ENCODE results near the gene CATSPERD.
"Not testable (repeated sequence)": the region's sequence is repeated elsewhere in the genome, so short reads cannot be mapped to it uniquely, and the experiment has no call there.

The CATSPERD gene

DNA sequence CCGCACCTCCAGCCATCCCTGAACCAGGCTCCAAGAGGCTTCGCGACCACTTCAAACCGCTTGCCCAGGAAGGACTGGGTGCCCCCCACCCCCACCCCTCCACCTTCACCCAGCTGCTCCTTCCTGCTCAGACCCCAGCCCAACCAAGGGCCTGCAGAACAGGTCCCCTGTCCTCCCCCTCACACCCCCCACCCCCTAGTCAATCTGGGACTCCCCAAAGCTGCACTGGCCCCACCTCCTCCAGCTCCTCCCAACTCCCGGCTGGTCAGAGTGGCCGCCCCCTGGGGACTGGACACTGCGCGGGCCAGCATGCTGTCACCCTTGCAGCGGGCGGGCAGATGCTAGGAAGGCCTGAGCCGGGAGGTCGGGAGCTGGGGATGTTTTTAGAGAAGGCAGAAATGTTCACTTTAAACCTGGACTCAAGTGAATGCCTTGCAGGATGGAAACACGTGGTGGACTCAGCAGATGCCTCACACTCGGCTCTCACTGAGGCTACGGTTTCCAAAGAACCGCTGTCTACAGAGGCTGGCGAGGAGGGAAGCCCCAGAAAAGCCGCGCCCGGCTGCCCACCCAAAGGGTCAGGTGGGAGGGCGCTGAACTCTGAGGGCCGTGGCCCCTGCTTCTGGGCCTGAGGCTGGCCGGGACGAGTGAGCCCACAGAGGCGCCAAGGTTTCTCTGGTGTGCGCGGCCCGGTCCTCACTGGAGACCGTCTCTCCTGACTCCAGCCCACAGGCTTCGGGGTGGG lies 22.4 kb upstream of the CATSPERD start:
- DNase-seq (ENCODE audit: low read depth in 3 of 3, low spot score in 1 of 3): no peak

DNA sequence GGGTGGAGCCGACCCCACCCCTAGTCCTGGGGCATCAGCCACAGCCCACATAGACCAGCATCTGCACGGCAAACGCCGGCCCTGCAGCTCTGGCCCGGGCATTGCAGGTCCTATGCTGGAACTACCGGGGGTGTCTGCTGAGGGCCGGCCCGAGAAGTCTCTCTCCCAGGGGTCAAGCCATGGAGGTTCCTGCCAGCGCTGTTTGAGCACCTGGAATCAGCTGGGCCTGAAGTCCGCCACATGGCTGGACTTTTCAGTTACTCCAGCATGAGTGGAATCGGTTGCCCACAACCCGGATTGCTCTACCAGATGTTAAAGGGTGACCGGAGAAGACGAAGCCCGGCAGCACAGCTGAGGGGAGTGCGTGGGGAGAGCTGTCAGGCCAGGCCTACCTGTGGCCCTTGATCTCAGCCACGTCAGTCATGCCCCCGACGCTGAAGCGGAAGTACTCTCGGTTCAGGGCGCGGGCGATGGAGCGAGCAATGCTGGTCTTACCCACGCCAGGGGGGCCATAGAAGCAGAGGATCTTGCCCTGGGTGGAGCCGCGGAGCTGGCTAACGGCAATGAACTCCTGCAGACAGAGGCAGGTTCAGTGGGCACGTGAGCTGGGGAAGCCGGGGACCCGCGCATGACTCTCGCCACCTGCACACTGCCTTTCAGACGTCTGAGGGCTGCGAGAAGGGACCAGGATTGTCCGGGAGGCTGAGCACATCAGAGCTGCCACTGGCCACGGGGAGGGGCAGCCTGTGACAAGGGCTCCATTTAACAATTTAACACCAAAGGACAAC lies 21.6 kb upstream of the CATSPERD start:
- no peak for DNase-seq (ENCODE audit: low read depth in 3 of 3, low spot score in 1 of 3)

DNA sequence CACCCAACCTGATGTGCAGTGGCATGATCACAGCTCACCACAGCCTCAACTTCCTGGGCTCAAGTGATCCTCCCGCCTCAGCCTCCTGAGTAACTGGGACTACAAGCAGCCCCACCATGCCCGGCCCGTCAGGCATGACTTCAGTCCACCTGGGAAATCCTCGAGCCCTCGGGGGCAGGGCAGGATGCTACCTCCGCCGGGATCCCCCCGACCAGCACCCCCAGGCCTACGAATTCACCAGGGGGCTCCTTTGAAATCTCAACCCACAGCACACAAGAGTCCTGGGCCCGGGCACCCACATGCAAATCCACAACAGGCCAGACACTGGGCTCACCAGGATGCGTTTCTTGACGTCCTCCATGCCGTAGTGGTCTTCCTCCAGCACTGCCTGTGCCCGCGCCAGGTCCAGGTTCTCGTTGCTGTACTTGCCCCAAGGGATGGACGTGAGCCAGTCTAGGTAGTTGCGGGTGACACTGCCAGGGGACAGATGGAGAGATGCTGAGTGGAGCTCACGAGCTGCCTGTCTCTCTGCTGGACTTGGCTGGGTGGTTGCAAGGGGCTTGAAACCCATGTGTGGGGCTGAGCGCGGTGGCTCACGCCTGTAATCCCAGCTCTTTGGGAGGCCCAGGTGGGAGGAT lies 19.9 kb upstream of the CATSPERD start:
- DNase-seq (ENCODE audit: low read depth in 3 of 3, low spot score in 1 of 3): no peak

DNA sequence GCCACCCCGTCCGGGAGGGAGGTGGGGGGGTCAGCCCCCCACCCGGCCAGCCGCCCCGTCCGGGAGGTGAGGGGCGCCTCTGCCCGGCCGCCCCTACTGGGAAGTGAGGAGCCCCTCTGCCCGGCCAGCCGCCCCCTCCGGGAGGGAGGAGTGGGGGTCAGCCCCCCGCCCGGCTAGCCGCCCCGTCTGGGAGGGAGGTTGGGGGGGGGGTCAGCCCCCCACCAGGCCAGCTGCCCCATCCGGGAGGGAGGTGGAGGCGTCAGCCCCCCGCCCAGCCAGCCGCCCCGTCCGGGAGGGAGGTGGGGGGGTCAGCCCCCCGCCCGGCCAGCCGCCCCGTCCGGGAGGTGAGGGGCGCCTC lies 18.4 kb upstream of the CATSPERD start:
- DNase-seq (ENCODE audit: low read depth in 3 of 3, low spot score in 1 of 3): not testable (repeated sequence)

DNA sequence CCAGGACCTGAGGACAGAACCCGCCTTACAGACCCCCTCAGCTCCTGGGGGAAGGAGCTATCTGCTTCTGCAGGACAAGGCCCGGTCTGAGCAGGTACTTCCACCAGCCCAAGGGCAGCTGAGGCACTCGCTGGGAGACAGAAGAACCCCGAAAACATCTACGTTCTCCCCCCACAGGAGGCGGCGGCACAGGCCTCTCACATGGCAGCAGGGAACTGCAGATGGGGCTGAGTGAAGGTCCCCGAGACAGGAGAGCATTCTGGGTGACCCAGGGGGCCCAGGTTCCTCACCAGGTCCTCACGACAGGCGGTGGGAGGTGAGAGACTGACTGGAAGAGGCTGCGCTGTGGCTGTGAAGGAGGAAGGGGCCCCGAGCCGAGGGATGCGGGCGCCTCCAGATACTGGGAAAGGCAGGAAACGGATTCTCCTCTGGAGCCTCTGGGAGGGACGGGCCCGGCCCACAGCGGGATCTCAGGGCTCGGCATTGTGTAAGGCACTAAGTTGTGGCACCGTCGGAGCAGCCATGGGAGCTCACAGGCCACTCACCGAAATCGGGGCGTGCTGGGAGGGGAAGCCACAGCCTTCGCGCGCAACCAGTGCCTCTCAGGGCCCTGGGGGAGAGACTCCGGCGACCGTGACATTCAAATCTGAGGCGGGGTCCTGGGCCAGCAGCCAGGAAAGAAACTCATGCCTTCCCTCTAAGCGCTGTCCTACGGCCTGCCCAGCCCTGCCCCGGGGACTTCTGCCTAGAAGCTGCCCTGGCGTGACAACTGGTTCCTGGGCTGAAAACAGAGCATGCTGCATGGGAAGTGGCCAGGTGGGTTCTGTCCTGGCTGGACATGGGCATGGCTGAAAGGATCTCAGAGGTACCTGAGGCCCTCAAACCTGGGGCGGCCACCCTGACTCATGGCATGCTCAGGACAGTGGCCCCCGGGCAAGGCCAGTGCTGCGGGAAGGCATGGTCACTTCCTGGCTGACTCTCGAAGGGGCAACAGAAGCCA lies 16.3 kb upstream of the CATSPERD start:
- no peak for DNase-seq (ENCODE audit: low read depth in 3 of 3, low spot score in 1 of 3)

DNA sequence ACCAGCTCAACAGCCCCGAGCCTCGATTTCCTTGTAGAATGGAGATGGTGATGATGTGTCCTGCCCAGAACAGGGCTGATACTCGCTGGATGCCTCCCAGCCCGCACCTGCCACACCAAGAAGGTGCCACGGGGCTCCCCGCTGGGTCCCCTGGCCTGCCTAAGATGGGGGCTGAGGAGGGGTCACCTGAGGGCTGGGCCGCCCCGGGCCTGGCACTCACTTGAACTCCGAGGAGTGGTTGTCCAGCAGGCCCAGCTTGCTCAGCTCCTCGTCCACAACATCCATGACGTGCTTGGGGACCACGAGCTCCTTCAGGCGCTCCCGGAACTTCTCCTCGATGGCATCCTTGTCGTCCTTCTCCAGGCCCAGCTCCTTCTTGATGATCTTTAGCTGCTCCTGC lies 14.9 kb upstream of the CATSPERD start:
- DNase-seq (ENCODE audit: low read depth in 3 of 3, low spot score in 1 of 3): no peak

DNA sequence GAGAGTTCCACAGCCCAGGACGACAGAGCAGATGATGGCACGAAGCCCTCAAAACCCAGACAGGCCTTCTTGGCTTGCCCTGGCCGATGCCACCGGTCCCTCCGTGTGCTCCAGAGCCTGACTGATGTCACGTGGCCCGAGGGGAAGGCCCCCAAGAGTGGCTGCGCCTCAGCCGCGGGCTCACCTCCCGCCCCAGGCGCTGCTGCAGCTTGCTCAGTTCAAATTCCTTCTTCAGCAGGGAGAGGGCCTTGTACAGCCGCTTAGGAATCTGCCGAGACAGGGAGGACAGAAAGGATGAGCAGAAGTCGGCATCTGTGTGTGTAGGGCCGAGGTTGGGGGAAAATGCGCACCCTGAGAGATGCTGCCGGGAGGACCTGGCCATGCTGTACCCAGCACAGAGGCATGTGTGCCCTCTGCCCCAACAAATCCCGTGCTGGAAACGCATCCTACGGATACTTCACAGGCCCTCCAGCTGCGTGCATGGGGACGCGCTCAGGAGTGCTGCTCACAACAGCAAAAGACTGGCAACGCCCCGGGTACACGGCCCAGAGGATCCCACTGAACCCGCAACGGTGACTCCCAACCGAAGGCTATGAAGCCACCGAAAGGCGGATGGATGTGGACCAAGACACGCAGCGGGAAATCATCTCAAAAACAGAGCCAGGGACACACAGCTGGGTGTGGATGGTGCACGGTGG lies 13.4 kb upstream of the CATSPERD start:
- no peak for DNase-seq (ENCODE audit: low read depth in 3 of 3, low spot score in 1 of 3)

DNA sequence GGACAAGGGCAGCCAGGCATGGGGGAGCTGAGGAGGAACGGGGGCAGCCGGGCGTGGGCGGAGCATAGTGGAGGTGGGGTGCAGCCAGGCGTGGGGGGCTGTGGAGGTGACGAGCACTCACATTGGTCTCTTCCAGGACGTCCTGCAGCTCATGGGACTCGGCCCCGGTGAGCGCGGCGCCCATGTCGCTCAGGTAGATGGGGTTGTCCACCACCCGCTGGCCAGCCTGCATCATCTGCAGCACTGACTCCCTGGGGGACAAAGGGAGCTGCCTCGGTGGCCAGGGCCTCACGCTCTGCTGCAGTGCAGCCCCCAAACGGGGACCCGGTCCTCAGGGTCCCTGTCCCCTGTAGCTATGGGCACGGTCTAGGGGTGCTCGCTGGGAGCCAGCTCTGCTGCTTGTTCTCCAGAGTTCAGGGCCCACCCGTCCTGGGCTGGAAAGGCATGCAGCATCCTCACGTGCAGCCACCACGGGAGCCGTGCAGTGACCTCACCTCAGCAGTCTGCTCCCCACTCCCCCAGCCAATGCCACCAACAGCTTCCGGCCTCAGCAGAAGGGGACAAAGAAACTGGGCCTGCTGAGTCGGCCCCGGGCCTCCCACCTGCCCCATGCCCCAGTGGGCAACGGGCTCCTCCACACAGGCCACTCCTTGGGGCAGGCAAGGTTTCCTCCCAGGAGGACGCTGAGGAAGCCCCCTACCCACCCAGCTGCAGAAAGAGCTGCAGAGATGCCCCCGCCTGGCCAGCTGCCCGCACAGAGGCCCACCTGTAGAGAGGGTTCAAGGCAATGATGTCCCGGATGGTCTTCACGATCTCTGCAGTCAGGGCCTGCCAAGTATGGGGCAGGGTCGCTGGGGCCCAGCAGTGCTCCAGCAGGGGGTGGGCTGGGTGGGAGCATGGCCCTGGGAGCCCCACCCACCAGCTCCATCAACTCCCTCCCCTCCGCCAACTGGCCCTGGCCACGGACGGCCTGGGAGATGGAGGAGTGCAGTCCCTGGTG lies 12.6 kb upstream of the CATSPERD start:
- DNase-seq (ENCODE audit: low read depth in 3 of 3, low spot score in 1 of 3): no peak

DNA sequence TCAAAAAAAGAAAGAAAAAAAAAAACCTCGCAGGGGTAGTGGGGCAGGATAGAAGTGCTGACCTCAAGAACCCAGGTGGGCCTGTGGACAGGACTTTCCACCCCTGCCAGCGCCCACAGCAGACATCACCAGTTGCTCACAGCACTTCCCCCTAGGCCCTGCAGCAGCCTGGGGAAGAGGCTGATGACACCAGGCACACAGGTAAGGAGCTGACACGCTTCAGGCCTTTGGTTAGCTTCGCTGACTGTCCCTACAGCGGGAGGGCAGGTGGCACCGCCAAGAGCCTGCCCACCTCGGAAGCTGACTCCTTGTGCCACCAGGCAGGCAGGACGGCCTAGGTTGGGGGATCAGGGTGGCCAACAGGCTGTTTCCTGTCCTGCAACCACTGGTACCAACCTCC lies 9.4 kb upstream of the CATSPERD start:
- no peak for DNase-seq (ENCODE audit: low read depth in 3 of 3, low spot score in 1 of 3)

DNA sequence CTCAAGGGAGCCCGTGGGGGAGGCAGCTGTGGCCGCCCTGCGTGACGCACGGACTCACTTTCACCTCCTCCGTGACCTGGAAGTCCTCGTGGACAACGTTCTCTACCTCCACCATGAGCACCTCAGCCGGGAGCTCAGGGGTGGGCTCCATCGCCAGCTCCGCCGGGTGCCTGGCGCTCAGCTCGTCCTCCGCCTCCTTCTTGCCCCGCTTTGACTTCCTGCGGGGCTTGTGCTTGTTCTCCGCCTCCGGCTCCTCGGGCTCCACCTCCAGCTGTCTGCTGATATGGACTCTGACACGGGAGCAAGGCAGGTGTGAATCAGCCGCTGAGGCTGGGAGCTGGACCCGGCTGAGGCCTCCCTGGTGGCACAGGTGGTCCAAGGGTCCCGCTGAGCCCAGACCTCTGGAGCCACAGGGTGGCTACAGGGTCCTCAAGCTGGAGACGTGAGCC lies 8.7 kb upstream of the CATSPERD start:
- no peak for DNase-seq (ENCODE audit: low read depth in 3 of 3, low spot score in 1 of 3)

DNA sequence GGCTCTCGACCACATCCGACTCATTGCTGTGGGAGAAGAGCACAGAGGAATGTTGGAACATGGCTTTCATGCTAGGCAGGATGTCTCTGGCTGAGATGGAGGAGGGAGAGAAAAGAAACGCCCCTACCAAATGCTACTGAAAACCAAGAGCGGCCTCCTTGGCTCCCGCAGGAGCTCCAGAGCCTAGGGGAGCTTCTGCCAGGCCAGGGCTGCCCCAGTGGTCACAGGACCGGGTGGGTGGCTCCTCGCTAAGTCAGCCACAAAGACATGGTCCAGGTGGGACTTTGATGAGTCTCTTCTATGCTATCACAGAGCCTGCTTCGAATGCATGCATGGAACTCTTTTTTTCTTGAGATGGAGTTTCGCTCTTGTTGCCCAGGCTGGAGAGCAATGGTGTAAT lies 7.2 kb upstream of the CATSPERD start:
- DNase-seq (ENCODE audit: low read depth in 3 of 3, low spot score in 1 of 3): no peak

DNA sequence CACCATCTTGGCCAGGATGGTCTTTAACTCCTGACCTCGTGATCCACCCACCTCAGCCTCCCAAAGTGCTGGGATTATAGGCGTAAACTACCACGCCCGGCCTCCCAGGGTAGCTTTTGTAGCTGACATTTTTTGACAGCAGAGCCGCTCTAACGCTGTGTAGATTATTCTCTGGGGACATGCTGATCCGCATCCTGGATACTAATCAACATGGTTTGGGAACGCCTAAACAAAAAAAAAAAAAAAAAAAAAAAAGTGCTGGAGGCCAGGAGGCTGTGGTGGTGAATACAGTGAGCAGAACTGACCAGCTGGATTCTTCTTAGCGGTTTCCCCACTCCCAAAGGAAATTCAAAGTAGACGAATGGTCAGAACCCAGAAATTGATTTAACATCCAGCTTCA lies 5.6 kb upstream of the CATSPERD start:
- no peak for DNase-seq (ENCODE audit: low read depth in 3 of 3, low spot score in 1 of 3)

DNA sequence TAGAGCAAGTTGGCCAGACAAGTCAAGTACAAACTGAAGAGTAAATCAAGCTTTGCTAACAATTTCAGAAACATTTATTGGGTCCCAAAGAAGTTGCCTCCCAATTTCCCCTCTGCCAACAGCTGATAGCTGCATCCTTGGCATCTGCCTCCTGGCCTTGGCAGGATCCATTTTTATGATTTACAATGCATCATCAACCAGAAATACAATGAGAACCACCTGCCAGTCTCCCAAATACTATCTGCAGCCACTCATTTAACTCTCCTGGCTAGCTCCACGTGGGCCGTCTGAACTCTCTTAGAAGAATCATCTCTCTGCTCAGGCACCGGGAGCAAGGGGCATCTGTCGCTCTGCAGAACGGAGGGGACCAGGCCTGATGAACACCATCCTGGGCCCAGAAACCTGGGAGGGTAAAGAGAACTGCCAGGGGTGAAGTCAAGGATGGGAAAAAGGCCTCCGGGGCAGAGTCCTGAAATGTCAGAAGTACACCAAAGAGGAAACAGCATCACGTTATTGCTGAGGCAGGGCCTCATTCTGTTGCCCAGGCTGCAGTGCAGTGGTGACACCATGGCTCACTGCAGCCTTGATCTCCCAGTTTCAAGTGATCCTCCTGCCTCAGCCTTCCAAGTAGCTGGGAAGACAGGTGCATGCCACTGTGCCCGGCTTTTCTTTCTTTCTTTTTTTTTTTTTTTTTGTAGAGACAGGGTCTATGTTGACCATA lies 3.1 kb upstream of the CATSPERD start:
- no peak for DNase-seq (ENCODE audit: low read depth in 3 of 3, low spot score in 1 of 3)

DNA sequence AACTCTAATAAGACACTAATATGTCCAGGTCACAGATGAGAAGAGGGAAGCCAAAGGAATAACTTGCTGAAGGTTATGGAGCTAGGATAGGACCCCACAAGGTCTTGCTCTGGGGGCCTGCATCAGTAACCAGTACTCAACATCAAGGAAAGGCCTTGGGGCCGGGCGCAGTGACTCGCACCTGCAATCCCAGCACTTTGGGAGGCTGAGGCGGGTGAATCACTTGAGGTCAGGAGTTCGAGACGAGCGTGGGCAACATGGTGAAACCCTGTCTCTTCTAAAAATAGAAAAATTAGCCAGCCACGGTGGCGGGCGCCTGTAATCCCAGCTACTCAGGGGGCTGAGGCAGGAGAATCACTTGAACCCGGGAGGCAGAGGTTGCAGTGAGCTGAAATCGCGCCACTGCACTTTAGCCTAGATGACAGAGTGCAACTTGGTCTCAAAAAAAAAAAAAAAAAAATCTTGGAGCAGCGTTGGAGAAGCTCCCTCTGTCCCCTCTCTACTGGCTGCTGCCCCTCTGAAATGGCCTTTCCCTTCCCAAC lies 2.3 kb upstream of the CATSPERD start:
- DNase-seq (ENCODE audit: low read depth in 3 of 3, low spot score in 1 of 3): no peak

DNA sequence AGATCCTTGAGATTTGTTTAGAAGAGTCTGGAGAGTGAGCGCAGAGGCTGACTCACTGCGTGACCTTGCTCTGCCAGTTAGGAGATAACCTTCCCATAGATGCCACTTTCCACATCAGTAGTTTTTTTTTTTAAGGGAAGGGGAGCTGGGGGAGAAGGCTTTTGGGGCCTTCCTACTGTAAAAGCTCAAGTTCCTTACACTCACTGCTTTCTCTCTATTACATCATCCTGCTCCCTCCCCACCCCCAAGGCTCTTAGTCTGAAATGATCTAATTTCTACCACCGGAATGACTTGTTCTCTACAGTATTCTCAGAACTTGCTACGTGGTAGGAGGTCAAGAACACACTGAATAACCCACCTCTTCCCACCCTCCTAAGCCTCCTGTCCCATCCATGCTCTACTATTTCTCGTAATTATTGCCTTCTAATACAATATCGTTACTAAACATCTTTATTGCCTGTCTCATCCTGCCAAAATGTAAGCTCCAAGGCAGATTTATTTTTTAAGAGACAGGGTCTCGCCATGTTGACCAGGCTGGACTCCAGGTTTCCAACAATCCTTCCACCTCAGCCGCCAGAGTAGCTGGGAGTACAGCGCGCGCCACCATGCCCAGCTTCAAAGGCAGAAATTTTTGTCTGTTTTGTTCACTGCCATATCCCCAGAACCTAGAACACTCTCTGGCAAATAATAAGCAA lies 1.7 kb upstream of the CATSPERD start:
- no peak for DNase-seq (ENCODE audit: low read depth in 3 of 3, low spot score in 1 of 3)

DNA sequence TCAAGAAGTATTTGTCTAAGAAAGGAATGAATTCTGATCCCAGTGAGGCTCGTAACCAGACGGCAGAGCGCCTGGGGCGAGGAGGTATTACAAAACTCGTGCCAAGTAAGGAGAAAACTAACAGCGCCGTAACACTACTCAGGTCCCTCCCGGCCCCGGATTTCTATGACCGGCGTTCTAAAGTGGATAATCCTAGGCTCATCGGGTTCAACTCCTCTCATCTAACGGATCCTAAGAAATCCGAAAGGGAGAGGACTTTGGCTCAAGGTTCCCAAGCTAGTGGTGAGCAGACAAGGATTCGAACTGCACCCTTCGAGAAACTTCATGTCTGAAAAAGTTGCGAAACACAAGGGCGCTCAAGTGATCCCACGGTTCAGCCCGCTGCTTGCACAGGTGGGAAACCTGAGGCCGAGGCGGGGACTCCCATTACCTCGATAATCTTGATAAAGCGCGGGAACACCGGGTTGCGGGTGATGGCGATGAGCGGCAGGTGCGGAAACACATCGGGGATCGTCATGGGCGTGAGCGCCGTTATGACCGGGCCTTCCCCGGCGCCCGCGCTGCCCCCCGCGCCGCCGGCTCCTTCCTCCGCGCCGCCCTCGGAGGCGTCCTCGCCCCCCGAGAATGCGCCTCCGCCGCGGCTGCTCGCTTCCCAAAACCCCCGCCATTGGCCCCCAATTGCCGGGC lies 1.0 kb upstream of the CATSPERD start:
- DNase-seq (ENCODE audit: low read depth in 3 of 3, low spot score in 1 of 3): no peak

DNA sequence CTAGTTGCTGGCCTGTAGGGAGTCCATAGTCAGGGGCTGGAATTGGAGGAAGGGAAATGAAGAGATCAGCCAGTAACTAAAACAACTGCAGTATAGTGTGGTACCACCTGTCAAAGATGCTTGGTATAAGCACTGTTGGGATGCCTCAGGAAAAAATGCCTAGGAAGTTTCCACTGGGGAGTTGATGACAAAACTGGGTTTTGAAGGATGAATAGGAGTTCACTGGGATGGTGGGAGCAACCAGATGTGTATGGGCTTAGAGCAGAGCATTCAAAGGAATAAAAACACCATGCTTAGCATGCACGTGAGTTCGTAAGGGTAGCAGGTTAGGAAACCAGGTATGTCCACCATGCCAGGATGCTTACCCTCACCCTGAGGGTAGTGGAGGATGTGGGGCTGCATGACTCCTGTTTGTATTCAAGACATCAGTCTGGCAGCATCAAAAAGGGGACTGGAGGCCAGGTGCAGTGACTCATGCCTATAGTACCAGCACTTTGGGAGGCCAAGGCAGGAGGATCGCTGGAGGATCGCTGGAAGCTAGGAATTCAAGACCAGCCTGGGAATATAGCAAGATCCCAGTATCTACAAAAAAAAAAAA lies 7.1 kb downstream of the CATSPERD start:
- no peak for DNase-seq (ENCODE audit: low read depth in 3 of 3, low spot score in 1 of 3)
